ENCODE results near the gene SLCO3A1. TPM values are rescaled to one million over a fixed set of nuclear protein-coding genes. Genes with fewer than 3 reads are reported as not detected.

Gene SLCO3A1
- total RNA-seq, 1 experiment from 2014 or later: 10.1 TPM

DNA sequence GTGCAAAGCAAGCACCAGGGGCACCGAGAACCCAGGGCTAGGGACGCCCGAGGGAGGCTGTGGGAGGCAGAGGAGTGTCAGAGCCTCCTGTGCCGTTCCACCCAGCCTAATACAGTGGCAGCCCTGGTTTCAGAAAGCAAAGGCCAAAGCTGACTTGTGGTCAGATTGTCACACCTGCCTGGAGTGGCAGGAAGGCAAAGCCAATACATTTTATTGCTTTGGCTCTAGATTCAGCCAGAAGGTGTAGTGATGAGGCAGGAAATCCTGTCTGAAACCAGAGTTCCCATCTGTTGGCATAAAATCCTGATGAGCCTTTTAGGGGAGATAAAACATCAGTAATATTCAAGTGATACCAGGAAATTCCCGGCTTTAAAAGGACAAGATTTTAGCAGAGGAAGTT is 168.3 kb downstream of the SLCO3A1 start:
- no peak for TF ChIP-seq CTCF (IDR thresholded peaks at IDR 0.05; ENCODE audit: unreplicated experiment)
- DNase-seq (ENCODE audit: unreplicated experiment): no peak
- Mint-ChIP-seq H3K36me3 (ENCODE audit: insufficient read depth, unreplicated experiment) (no peaks in the 10 kb centered on the region), H3K9me3 (ENCODE audit: unreplicated experiment) (no peaks in the 10 kb centered on the region), H3K27me3 (ENCODE audit: insufficient read depth, unreplicated experiment) (no peaks in the 10 kb centered on the region), H3K4me3 (ENCODE audit: unreplicated experiment) (no peak overlapping the region), H3K4me1 (ENCODE audit: insufficient read depth, unreplicated experiment) (no peaks in the 10 kb centered on the region), H3K27ac (ENCODE audit: low read depth, unreplicated experiment) (no peak overlapping the region)
- intact Hi-C loops (cut with micrococcal nuclease): no loop called here
- ChIA-PET POLR2A (interaction anchor here (0.6 kb wide), 1 partner anchor 225 kb away, joined by 3 read pairs; no protein-coding TSS in a partner anchor), CTCF (interaction anchor here (0.6 to 0.7 kb wide), 2 partner anchors 72 to 169 kb away, joined by 3 read pairs; no protein-coding TSS in a partner anchor)
- no TSS peak for BruUV-seq (replicated peaks)

DNA sequence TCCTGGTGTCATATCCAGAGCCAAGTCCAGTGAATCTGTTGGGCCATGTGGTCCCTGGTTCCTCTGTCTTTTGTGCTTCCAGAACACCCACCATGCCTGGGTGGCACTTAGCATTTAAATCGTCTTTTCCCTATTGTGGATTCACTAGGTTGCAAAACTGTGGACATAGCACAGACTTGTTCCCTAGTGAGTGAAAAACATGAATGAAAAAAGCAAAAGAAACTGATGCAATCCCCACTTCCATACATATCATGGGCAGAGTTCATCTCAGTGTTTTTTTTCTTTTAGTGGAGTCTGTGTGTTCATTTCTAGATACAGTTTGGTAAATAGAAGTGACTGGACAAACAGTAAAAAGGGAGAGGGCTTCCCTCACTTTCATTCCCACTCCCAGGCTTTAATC is 170.5 kb downstream of the SLCO3A1 start:
- CTCF ChIA-PET: interaction anchor here (0.6 to 0.7 kb wide), 2 partner anchors 548 to 611 kb away, joined by 3 read pairs; no protein-coding TSS in a partner anchor
- no peak for TF ChIP-seq CTCF (IDR thresholded peaks at IDR 0.05; ENCODE audit: unreplicated experiment)
- no peaks in the 10 kb centered on the region for H3K27me3 Mint-ChIP-seq (ENCODE audit: insufficient read depth, unreplicated experiment)
- intact Hi-C loops (cut with micrococcal nuclease): no loop called here
- no peaks in the 10 kb centered on the region for H3K36me3 Mint-ChIP-seq (ENCODE audit: insufficient read depth, unreplicated experiment)
- no TSS peak for BruUV-seq (replicated peaks)
- H3K4me1 Mint-ChIP-seq (ENCODE audit: insufficient read depth, unreplicated experiment): no peaks in the 10 kb centered on the region
- H3K4me3 Mint-ChIP-seq (ENCODE audit: unreplicated experiment): no peak overlapping the region
- no peaks in the 10 kb centered on the region for H3K9me3 Mint-ChIP-seq (ENCODE audit: unreplicated experiment)
- no peak for DNase-seq (ENCODE audit: unreplicated experiment)
- POLR2A ChIA-PET: no interaction called here
- H3K27ac Mint-ChIP-seq (ENCODE audit: low read depth, unreplicated experiment): no peak overlapping the region

DNA sequence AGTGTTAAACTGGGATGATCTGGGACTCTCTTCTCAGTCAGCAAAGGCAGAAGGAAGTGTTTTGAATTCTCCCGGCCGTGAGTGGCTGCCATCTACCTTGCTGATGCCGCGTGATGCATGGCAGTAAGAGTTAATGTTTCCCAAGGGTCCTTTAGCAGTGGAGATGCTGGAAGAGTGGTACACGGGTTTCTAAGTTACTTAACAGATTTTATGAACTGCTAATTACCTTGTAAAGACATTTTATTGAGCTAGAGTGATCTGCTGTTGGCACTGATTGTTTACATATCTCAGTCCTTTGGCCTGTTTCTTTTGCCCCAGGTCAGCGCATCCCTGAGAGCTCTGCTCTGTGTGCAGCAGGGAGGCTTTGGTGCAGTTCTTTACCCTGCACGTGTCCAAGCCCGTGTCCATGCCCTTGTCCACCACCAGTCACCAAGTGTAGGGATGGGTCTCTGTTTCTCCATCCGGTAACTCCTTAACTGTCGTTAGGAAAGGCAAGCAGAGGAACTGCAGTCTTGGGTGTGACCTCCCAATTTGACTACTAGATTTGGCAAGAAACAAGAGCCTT is 172.3 kb downstream of the SLCO3A1 start:
- no peaks in the 10 kb centered on the region for H3K4me1 Mint-ChIP-seq (ENCODE audit: insufficient read depth, unreplicated experiment)
- no peaks in the 10 kb centered on the region for H3K36me3 Mint-ChIP-seq (ENCODE audit: insufficient read depth, unreplicated experiment)
- H3K4me3 Mint-ChIP-seq (ENCODE audit: unreplicated experiment): no peak overlapping the region
- ChIA-PET POLR2A (no interaction called here), CTCF (interaction anchor here (0.9 kb wide), 1 partner anchor 45 kb away, joined by 3 read pairs; no protein-coding TSS in a partner anchor)
- BruUV-seq (replicated peaks): no TSS peak
- no peaks in the 10 kb centered on the region for H3K27me3 Mint-ChIP-seq (ENCODE audit: insufficient read depth, unreplicated experiment)
- no peak for TF ChIP-seq CTCF (IDR thresholded peaks at IDR 0.05; ENCODE audit: unreplicated experiment)
- H3K9me3 Mint-ChIP-seq (ENCODE audit: unreplicated experiment): no peaks in the 10 kb centered on the region
- H3K27ac Mint-ChIP-seq (ENCODE audit: low read depth, unreplicated experiment): no peak overlapping the region
- DNase-seq (ENCODE audit: unreplicated experiment): no peak
- intact Hi-C loops (cut with micrococcal nuclease): no loop called here

DNA sequence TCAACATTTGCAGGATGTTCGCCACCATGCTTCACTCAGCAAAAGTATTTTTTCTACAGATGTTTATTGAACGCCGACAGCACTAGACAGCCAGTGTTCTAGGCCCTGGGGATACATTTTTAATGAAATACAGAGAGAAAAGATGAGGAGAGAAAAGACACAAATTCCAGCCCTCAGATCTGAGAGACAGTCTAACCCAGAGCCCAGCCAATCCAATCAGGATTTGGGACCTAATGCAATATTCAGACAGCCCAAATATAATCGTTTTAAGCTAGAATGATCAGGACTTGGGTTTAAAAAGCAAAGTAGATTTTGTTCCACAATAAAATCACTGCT is 174.8 kb downstream of the SLCO3A1 start:
- Mint-ChIP-seq H3K9me3 (ENCODE audit: unreplicated experiment) (no peaks in the 10 kb centered on the region), H3K36me3 (ENCODE audit: insufficient read depth, unreplicated experiment) (no peaks in the 10 kb centered on the region), H3K27ac (ENCODE audit: low read depth, unreplicated experiment) (no peak overlapping the region), H3K27me3 (ENCODE audit: insufficient read depth, unreplicated experiment) (no peaks in the 10 kb centered on the region), H3K4me3 (ENCODE audit: unreplicated experiment) (no peak overlapping the region), H3K4me1 (ENCODE audit: insufficient read depth, unreplicated experiment) (peaks cover 6% of the 10 kb centered on the region)
- intact Hi-C loops (cut with micrococcal nuclease): no loop called here
- no TSS peak for BruUV-seq (replicated peaks)
- no peak for TF ChIP-seq CTCF (IDR thresholded peaks at IDR 0.05; ENCODE audit: unreplicated experiment)
- ChIA-PET CTCF (interaction anchor here (0.6 kb wide), 1 partner anchor 179 kb away, joined by 3 read pairs; no protein-coding TSS in a partner anchor), POLR2A (no interaction called here)
- no peak for DNase-seq (ENCODE audit: unreplicated experiment)
